HG02571 (cell line): ENCODE results near the gene RWDD3.

Experiments
- ATAC-seq: cut with Tn5 transposase; IDR thresholded peaks from one replicate; pipeline ENCODE4 v1.9.1; 2021; ENCODE audit warnings: mild to moderate bottlenecking, moderate library complexity; ENCODE audit not compliant: unreplicated experiment

The RWDD3 gene

GRCh38 chr1:95233737-95234500, at the start of gene RWDD3:
Gene RWDD3 (plus strand): TSS chr1:95234210. CDS start chr1:95234231, 21 bp downstream.
- peak; percentile 98 for ATAC-seq

- ATAC-seq = no peak
Observed at GRCh38 chr1:95186149-95186548, 47.9 kb upstream of the RWDD3 start.

- no peak for ATAC-seq
Observed at GRCh38 chr1:95193591-95193990, 40.4 kb upstream of the RWDD3 start.

- ATAC-seq = no peak
Observed at GRCh38 chr1:95195046-95195445, 39.0 kb upstream of the RWDD3 start.

GRCh38 chr1:95196017-95196416, 38.0 kb upstream of the RWDD3 start:
- no peak for ATAC-seq

GRCh38 chr1:95197616-95198252, 36.3 kb upstream of the RWDD3 start:
- ATAC-seq = no peak

GRCh38 chr1:95201905-95202304, 32.1 kb upstream of the RWDD3 start:
- ATAC-seq = no peak

- ATAC-seq = no peak
Observed at GRCh38 chr1:95203908-95204437, 30.0 kb upstream of the RWDD3 start.

GRCh38 chr1:95206514-95206913, 27.5 kb upstream of the RWDD3 start:
- ATAC-seq = no peak

- ATAC-seq = no peak
Observed at GRCh38 chr1:95207223-95207935, 26.6 kb upstream of the RWDD3 start.

- no peak for ATAC-seq
Observed at GRCh38 chr1:95208876-95209275, 25.1 kb upstream of the RWDD3 start.

GRCh38 chr1:95209291-95209690, 24.7 kb upstream of the RWDD3 start:
- ATAC-seq = no peak

- ATAC-seq = no peak
Observed at GRCh38 chr1:95216292-95216990, 17.6 kb upstream of the RWDD3 start.

GRCh38 chr1:95217371-95217770, 16.6 kb upstream of the RWDD3 start:
- ATAC-seq = no peak

GRCh38 chr1:95219407-95219806, 14.6 kb upstream of the RWDD3 start:
- ATAC-seq = no peak

- ATAC-seq = no peak
Observed at GRCh38 chr1:95221306-95221705, 12.7 kb upstream of the RWDD3 start.

GRCh38 chr1:95222629-95223028, 11.4 kb upstream of the RWDD3 start:
- ATAC-seq = no peak

GRCh38 chr1:95223110-95223509, 10.9 kb upstream of the RWDD3 start:
- ATAC-seq = no peak

- ATAC-seq = no peak
Observed at GRCh38 chr1:95226781-95227660, 7.0 kb upstream of the RWDD3 start.

- no peak for ATAC-seq
Observed at GRCh38 chr1:95229037-95229436, 5.0 kb upstream of the RWDD3 start.
